M059J (cell line): ENCODE data around the gene CDCP1. TPM values are rescaled to one million over a fixed set of nuclear protein-coding genes. Genes with fewer than 3 reads are reported as not detected.
A peak's percentile ranks its signal among the peaks of the same experiment; 100 is the strongest.

Experiments used
- DNase-seq: peaks from one replicate; pipeline ENCODE4 v3.0.0-alpha.2; 2012; ENCODE audit warnings: low read depth
- total RNA-seq: library from RNA; depleted of rRNA; stranded (reverse); fragments of >200 nt; shearing (Covaris generic); gene quantifications from 2 replicates; pipeline ENCODE4 v1.2.3, GENCODE V29; 2014

The CDCP1 gene
- total RNA-seq, 1 experiment from 2014 or later, result 33.5 TPM

DNA sequence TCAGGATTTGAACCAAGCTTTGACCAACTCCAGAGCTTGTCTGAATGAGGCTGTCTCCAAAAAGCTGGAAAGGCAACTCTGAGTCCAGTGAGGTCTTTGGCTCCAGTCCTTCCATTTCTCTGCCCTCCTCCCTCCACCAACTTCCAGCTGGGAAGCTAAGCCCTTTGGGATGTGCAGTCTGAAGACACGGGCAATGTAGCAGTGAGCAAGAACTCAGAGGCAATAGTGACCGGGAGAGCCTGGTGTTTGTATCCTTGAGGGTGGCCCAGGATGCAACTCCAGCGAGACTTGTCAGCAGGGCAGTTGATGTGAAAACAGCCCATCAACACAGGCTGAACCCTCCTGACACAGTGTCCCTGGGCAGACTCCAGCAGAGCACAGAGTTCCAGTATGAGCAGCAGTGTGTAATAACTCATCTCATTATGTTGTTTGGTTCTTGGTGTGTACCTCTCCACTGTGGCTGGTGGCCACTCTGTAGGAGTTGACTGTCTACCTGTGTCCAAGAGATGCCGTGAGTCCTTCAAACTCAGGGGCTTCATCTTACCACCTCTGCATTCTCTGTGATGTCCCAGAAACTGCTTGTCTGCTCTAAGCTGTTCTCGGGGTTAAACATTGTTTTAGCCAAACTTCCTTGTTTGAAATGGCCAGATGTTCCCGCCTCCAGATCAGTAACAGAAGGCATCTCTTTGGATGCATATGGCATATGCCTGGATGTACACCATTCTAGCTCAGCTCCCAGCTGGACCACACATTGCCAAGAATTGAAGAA is 6.6 kb downstream of the CDCP1 start:
- no peak for DNase-seq

DNA sequence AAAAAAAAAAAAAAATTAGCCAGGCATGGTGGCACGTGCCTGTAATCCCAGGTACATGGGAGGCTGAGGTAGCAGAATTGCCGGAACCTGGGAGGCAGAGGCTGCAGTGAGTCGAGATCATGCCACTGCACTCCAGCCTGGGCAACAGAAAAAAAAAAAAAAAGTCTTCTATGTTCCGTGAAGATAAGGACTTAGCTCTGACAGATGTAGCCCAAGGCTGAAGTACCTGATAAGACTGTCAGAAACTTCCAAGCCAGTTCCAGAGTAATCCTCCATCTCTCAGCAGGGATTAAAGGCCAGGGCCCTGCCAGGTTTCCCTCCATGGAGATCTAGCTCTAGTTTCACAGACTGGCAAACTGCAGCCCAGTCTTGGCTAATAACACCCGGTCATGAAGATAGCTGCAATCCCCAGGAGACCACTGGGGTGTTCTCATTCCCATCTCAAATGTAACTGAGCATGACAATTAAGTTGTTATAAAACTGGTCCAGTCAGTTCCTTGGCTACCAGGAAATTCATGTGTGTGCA is 8.5 kb downstream of the CDCP1 start:
- DNase-seq, result peak; percentile 51

DNA sequence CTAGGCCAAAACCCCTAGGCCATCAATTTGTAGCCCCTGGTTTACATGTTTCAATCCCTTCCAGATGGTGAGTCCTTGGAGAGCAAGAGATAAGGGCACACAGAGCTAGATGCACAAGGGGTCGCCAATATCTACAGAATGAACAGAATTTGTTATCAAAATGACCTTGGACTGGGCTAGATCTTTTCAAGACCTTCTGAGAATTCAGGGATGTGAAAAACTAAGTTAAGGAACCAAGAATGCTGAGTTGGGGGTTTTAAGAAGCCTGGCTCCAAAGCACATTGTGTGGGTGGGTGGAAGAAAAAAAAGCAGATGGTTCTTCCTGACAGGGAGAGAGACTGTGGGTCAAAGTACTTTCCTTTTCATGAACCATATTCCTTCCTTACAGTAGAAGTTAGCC is 10.2 kb downstream of the CDCP1 start:
- no peak for DNase-seq

DNA sequence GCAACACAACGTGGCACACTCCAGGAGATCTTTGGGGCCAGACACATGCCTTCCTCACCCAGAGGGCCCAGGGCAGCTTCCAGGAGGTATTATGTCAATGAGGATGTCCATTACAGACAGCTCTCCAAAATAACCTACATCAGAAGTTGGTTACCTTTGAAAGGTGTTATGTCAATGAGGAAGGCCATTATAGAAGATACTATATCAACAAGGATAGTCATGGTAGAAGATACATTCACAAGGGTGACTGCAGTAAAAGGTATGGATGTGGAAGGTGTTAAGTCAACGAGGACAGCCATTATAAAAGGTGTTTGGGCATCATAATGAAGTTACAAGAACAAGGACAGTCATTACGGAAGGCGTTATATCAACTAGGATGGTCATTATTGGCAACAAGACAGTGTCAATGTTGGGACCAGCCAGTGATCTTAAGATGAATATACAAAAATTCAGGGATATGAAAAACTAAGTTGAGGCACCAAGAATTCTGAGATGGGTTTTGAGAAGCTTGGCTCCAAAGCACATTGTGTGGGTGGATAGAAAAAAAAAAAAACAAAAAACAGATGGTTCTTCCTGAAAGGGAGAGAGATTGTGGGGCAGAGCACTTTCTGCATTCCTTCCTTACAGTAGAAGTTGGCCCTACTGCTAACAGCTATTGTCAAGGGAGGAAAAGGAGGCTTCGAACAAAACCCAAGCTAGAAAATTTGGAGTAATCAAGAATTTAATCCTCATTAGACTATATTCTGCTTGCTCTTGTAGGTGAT is 11.2 kb downstream of the CDCP1 start:
- DNase-seq, result no peak

DNA sequence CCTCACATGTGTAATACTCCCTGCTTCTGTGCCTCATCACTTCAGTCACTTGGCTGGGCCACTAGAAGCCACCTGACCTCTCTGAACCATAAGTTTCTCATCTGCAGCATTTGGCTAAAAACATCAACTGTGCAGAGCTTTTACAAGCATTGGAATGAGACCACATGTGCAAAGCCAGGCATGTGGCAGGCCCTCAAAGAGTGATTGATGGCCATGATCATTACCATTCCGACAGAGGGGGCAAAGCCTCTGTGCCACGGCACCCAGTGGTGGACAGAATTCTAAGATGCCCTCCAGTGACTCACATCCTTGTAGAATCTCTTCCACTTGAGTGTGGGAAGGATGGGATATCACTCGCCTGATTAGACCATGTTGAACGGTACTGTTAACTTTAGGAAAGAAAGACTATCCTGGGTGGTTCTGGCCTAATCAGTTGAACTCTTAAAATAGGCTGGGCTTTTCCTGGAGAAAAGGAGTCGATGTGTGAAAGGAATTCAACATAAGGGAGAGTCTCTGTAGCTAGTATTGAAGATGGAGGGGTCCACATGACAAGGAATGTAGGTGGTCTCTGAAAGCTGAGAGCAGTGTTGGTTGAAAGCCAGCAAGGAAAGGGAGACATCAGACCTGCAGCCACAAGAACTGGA is 13.5 kb downstream of the CDCP1 start:
- DNase-seq, result peak; percentile 91

DNA sequence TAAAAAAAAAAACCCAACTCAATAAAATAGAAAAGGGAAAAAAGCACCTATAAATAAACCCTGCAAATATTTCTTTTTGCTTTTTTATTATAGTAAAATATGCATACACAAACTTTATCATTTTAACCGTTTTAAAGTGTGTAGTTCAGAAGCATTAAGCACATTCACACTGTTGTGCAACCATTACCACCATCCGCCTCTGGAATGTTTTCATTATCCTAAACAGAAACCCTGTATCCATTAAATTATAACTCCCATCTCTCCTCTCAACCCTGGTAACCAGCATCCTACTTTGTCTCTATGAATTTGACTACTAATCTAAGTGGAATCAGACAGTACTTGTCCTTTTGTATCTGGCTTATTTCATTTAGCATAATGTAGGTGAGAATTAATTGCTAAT is 15.0 kb downstream of the CDCP1 start:
- no peak for DNase-seq

DNA sequence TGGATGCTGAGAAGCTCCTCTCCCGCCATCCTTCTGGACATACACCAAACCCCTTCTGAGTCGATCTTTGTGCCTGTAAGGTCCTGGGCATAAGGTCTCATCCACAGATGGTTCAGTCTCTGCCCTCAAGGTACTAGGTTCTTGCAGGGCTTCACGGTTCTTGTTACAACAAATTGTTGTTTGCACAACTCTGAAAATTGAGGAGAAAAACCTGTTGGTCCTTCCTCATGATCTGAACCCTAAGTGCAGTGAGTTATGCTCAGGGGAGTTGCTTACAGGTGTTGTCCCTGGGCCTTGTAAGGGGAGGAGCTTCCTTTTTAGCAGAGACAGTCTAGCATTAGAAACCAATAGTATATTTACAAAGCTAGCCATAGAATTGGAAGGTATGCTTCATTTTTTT is 15.7 kb downstream of the CDCP1 start:
- DNase-seq, result no peak

DNA sequence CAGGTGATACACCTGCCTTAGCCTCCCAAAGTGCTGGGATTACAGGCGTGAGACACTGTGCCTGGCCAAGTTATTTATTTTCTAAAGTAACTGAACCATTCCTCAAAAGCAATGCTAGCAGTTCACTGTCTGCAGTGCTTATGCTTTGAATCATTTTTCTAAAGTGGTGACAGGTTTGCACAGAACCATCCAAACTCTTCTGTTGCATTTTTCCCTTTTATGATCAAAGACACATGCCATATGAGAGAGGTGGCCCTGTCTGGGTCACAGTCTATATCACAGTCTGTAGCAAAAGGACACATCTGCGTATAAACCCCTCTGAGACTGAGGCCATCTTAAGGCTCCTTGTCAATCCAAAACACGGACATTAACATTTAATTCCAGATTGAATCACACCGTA is 17.2 kb downstream of the CDCP1 start:
- no peak for DNase-seq

DNA sequence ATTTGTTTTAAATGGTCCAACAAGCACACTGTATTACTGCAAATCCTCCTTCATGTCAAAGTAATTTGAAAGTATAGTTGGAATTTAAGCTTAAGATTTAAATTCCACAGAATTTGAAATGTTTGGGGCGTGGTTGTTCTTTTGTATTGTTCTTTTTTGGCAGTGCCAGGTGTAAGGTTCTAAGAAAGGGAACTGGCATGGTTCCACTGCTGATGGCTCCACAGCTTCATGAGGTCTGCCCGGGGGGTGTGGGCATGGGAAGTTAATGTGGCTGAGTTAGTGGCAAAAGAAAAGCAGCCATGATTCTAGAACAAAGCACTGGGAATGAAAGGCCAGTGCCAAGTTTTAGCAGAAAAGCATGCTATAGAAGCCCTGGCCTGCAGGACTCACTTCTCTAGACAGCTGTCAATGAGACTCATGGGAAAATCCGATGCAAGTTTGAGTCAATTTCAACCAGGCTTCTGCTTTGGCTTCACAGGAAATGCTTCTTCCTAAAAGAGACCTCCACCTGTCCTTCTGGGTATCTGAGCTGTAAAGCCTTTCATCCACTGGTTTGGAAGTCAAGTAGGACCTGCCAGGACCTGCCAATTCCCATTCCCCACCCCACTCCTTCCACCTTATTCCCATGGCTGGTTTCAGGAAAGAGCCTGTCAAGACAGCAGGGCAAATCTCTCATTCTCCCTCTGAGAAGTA is 18.9 kb downstream of the CDCP1 start:
- no peak for DNase-seq

DNA sequence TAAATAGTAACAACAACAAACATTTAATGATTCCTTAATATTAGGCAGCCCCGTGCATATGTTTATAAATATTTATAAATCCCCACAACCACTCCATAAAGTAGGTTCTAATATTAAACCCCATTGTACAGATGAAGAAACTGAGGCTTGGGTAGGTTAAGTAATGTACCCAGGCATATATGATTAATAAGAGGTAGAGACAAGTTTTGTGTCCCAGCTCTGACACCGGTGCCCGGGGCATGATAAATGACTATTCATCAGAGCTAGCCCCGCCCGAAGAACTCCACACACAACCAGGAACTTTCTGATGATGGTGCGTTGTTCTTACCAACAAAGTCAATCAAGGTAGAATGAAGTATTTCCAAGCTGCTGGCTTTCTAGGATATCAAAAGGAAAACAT is 19.4 kb downstream of the CDCP1 start:
- peak; percentile 44 for DNase-seq

DNA sequence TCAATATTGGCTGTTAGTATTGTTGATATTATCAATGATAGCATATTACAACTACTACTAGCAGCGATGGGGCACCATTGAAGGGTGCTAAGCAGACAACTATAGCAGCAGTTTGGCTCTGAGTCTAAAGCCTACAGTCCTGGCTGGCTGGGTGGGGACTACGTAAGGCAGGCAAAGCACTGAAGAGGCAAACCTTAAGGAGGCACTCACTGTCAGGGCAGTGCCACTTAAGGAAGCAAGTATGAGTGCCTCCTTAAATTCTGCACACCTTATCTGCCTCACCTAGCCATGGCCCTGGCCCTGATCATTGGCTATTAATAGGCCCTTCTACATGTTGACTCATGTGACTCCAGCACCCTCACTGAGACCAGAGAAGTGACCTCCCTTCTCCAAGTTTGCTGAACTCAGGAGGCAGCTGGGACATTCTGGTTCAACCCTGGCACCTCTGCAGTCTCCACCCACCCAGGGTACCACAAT is 20.6 kb downstream of the CDCP1 start:
- peak; percentile 79 for DNase-seq

DNA sequence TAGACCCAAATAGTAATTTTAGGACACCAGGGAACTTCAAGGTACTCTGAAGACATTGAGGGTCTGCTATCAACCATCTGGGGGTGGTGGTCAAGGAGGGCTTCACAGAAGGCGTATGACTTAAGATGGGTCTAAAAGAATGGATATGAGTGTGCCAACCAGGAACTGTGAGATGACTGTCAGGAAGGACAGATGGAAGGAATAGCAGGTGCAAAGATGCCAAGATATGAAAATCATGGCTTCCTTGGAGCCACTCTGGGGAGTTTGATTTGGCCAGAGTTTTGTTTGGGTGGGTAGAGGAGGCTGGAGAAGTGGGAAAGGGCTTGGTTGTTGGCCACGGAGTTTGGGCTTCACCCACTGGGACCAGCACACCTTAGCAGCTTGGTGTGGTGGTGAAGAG is 21.2 kb downstream of the CDCP1 start:
- DNase-seq, result no peak

DNA sequence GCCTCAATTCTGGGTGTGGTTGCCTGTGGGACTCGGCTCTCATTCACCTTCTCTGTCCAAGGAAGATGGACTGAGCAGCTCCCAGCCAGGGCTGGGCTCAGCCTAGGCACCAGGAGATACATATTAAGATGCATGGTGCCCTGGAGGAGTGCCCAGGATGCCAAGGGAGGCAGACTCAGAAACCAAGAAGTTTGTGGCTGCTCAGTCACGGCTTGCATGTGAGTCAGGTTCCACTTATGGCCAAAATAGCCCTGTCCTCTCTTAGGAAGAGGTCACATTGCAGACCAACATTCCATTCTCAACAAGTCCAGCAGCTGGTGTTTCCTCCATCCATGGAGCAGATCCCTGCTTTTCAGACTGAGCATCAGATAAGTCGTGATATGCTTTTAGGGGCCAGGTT is 21.8 kb downstream of the CDCP1 start:
- DNase-seq, result peak; percentile 98

DNA sequence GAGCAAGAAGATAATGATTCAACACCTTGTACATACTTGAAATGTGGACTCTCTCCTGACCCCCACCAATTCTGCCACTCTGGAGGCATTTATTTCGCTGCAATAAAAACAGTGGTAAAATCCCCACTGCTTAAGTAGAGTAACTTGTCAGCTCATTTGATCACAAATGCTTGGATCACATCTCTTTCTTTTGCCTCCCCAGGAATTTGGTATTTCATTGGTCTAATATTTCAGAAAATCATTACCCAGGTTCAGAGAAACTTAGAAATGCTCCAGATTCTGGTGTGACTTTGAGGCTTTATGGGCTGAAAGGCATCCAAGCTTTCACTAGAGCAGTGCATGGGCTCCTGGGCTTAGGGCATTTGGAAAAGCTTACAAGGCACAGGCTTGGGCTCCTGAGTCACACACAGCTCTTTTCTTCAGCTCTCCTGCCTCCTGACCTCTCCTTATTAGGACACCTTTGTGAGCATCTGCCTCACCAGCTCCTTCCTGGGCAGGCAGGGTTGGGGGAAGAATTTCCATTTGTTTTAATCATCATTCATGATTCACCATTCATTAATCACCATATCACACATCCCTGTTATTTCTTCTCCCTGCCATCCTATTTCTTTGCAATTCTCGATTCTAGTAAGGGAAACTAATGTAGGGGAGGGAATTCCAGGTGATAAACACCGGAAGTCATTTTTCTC is 22.5 kb downstream of the CDCP1 start:
- DNase-seq, result peak; percentile 98

DNA sequence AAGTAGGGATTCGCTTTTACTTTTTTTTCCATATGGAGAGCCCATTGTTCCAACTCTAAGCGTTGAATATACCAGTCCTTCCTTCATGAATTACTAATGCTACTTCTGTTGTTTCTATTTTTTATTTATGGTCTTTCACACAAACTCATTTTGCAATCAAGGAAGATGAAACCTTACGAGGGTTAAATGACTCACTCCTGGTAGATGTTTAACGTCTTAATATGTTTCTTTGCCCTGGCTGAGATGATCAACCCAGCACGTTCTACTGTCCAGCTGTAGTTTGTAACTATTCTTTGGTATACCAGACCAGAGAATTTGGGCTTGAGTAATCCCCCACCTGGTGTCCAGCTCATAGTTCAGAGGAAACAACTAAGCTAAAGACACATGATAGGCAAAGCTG is 23.1 kb downstream of the CDCP1 start:
- peak; percentile 94 for DNase-seq

DNA sequence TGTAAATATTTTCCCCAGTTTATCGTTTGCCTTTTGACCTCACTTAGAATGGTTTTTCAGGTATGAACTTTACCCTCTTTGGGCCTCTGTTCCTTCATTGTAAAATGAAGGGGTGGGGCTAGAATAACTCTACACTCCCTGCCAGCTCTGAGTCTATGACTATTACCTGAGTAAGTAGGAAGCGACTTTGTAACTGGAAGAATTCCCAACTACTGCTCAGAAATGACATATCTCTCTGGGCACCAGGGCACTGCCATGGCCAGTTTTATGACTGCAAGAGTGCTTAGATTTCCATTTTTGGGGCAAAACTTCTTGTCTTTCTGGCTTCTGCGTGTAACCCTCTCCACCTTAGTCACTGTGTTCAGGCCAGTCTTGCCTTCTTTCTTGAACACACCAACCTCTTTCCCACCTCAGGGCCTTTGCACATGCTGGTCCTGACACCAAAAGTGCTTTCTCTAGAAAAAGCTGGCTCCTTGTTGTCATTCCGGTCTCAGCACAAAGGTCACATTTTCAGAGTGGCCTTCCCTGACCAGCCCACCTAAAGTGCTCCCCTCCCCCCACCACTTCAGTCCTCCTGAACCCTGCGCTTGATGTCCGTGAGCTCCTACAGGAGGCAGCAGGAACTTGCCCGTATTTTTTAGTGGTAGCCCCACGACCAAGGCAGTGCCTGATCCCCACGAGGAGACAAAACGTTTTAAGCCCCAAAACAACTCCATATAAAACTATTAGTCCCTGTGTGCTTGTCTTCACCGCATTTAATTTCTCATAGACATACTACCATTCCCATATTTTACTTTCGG is 25.6 kb downstream of the CDCP1 start:
- peak; percentile 89 for DNase-seq

DNA sequence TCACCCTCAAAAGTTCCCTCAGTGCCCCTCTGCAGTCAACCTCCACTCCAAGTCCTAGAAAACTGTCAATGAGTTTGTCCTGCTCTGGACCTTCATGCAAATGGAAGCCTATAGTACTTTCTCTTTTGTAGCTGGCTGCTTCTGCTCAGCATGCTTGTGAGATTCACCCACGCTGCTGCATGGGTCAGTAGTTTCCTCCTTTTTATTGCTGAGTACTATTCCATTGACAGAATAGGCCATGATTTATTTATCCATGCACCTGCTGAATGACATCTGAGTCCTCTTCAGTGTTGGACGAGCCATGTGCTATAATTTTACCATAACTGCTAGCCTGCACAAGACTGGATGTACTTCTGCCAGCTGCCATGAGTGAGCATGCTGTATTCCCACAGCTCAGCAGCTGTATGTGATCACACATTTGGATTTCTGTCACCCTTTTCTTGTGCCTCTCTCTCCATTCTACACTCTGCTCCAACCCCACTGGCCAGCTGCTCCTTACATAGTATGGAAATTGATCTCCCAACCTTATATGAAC is 26.3 kb downstream of the CDCP1 start:
- DNase-seq, result no peak

DNA sequence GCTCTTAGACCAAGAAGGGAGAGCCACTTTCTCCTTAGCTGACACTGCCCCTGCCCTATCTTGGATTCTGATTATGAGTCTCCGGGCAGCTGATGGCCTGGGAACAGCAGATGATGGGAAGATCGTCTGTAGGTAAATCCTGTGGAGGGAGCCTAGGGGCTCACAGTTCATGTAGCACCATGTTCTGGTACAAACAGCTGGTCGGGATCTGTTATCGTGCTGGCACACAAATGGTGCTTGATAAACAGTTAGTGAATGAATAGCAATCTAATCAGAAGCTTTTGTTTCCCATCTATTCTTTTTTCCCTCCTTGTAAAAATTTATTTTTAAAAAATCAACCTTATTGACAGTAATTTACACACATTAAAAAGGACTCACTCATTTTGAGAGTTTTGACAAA is 26.8 kb downstream of the CDCP1 start:
- no peak for DNase-seq

DNA sequence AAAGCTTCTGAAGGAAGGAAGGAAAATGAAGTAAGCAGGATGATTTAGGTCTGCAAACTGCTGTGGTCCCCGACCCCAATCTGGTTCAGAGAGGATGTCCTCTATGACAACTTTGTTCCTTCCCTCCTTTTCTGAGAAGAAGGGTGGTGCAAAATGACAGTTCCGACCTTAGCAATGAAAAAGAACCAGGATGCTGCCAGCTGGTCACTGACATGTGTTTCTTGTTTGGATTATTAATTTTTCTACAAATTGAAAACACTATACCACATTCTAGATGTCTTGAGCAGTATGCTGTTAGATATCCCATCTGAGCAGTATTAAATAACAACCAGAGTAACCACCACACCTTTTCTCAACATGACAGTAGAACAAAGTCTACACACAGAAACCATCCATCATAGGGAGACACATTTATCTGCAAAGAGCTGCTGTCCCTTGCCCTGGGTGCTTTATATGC is 27.5 kb downstream of the CDCP1 start:
- DNase-seq, result no peak

DNA sequence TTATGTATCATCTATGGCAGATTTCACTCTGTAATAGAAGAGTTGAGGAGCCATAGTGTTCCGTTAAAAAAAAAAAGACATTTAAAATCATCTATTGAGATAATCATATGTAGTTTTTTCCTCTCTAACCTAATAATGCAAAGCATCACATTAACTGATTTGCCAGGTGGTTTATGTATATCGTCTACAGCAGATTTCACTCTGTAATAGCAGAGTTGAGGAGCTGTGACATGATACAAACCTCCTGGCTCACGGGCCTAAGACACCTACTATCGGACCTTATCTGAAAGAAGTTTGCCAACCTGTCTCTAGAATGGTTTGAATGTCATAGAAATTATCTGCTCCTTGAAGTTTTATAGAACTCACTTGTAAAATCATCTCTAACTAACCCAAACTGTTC is 29.8 kb downstream of the CDCP1 start:
- DNase-seq, result no peak
